AG04449 (cell line): ENCODE data around the gene STYXL2.

Experiments
- CTCF ChIA-PET: fragments of 350-600 bp; formaldehyde crosslinking; extraction: SDS; loops from one replicate; lab custom pipeline; 2021; ENCODE audit warnings: antibody characterized with exemption; lab: Yijun Ruan, JAX
- POLR2A ChIA-PET: fragments of 400-600, 350-600 bp; formaldehyde crosslinking; extraction: SDS; loops from one replicate; lab custom pipeline; 2020; ENCODE audit warnings: antibody characterized with exemption, inconsistent platforms; lab: Yijun Ruan, JAX
- DNase-seq: peaks from one replicate; pipeline ENCODE4 v3.0.0-alpha.2; 2010; ENCODE audit warnings: low read depth, low spot score
- H3K4me3 ChIP-seq: 2 replicates; pipeline ENCODE4 v1.5.1; 2011; ENCODE audit warnings: low read depth, mild to moderate bottlenecking, control low read depth, low read length
- CTCF ChIP-seq: IDR thresholded peaks from one replicate; pipeline ENCODE4 v1.5.1; 2011; ENCODE audit warnings: mild to moderate bottlenecking, moderate library complexity, low read length, control low read depth, inconsistent platforms; ENCODE audit not compliant: insufficient read depth; ENCODE audit errors: missing control alignments

The STYXL2 gene

GRCh38 chr1:167107456-167107855, 13.6 kb downstream of the STYXL2 start:
- no peak overlapping the region for H3K4me3 ChIP-seq
- no peak for DNase-seq
- ChIA-PET POLR2A (no interaction called here), CTCF (no interaction called here)
- TF ChIP-seq CTCF, result no peak

- POLR2A ChIA-PET, result no interaction called here
- H3K4me3 ChIP-seq, result no peak overlapping the region
- DNase-seq, result no peak
- CTCF ChIA-PET, result no interaction called here
- TF ChIP-seq CTCF, result no peak
These were observed 15.2 kb downstream of the STYXL2 start for GRCh38 chr1:167109125-167109524.

DNA sequence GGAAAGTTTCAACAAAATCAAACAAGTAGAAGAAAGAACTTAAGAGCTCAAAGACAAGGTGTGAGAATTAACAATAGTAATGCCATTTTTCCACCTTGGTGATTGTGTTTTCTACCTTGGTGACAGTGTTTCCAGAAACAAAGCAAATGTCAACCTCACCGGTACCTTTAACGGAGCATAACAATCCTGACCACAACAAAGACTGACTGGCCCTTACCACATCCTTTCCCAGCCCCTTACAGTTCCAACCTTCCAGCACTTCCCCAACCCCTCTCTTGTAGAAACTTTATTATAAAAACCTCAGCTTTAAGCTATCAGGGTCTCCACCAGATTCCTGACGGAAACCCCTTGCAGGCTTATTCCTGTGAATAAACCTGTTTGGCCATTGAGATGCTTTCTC, 16.7 kb downstream of the STYXL2 start:
- ChIA-PET POLR2A (no interaction called here), CTCF (no interaction called here)
- no peak for TF ChIP-seq CTCF
- no peak overlapping the region for H3K4me3 ChIP-seq
- no peak for DNase-seq

GRCh38 chr1:167111868-167112709, 18.2 kb downstream of the STYXL2 start:
- ChIA-PET POLR2A (no interaction called here), CTCF (no interaction called here)
- H3K4me3 ChIP-seq, result no peak overlapping the region
- no peak for TF ChIP-seq CTCF
- DNase-seq, result no peak

DNA sequence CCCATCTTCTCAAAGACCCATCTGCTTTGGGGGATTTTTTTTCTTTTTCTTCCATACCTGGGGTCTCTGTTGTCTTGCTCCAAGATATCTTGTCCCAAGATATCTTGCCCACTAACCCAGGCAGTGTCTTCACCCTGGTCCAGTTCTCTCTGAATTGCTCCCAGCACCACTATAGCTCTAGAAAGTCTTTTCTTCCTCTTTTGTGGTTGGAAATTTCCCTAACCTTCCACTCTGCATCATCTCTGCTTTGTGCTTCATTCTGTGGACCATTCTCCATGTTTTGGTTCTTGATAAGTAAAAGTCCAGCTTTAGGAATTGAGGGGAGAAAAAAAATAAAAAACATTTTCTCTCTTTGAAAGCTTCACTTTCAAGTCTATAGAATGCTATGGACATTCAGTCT, 20.9 kb downstream of the STYXL2 start:
- TF ChIP-seq CTCF, result no peak
- H3K4me3 ChIP-seq, result no peak overlapping the region
- DNase-seq, result no peak
- POLR2A ChIA-PET, result no interaction called here
- CTCF ChIA-PET, result no interaction called here

- no peak for TF ChIP-seq CTCF
- POLR2A ChIA-PET, result no interaction called here
- CTCF ChIA-PET, result interaction anchor here (1.6 kb wide), 1 partner anchor 49 kb away, joined by 5 read pairs; no protein-coding TSS in a partner anchor
- H3K4me3 ChIP-seq, result no peak overlapping the region
- no peak for DNase-seq
These were observed 21.8 kb downstream of the STYXL2 start for GRCh38 chr1:167115655-167116054.
